SH-SY5Y (cell line): ENCODE measurements around the gene ATP2A1.

Experiments used
- GATA2 ChIP-seq: IDR thresholded peaks from 2 replicates; pipeline ENCODE4 v1.6.1; 2011; ENCODE audit warnings: mild to moderate bottlenecking, low read depth, low read length
- GATA3 ChIP-seq: IDR thresholded peaks from 2 replicates; pipeline ENCODE4 v1.6.1; 2011; ENCODE audit warnings: low read depth, mild to moderate bottlenecking, low read length, moderate library complexity

GRCh38 chr16:28865001-28865688 lies 13.1 kb upstream of the ATP2A1 start:
- no peak for TF ChIP-seq GATA2
- TF ChIP-seq GATA3, result no peak
